Mammary epithelial cell (primary cell): ENCODE measurements around the gene RSAD1.

Source experiments
- CTCF ChIP-seq, 2 donors: IDR thresholded peaks in 1 of 2; conservative IDR thresholded peaks in 1 of 2; 2 replicates each; pipeline ENCODE4 v1.5.1; 2011 to 2012; ENCODE audit warnings: inconsistent platforms in 2 of 2, low read length in 2 of 2, mild to moderate bottlenecking in 2 of 2, control low read depth in 1 of 2, low read depth in 1 of 2; ENCODE audit not compliant: insufficient read depth in 1 of 2; ENCODE audit errors: extremely low read depth in 1 of 2
- EZH2 ChIP-seq: IDR thresholded peaks from 2 replicates; pipeline ENCODE4 v1.6.1; 2012; ENCODE audit warnings: low read length, inconsistent platforms, borderline replicate concordance

- TF ChIP-seq EZH2 (no peak), CTCF (conservative IDR thresholded peaks at IDR 0.05 in 1 of 2, IDR thresholded peaks at IDR 0.05 in 1 of 2; ENCODE audit: extremely low read depth in 1 of 2, insufficient read depth in 1 of 2, low read depth in 1 of 2, low read length in 2 of 2) (no peak)
Measured at GRCh38 chr17:50514388-50514787, 35.7 kb downstream of the RSAD1 start.
